CD8-positive, alpha-beta memory T cell (primary cell): ENCODE measurements around the gene LAMB2. TPM values are rescaled to one million over a fixed set of nuclear protein-coding genes. Genes with fewer than 3 reads are reported as not detected.
A peak's percentile ranks its signal among the peaks of the same experiment; 100 is the strongest.

Experiments
- CTCF ChIA-PET: fragments of 350-600 bp; sonication (Branson Sonifier 250); formaldehyde crosslinking; loops from one replicate; lab custom pipeline; 2021; ENCODE audit warnings: antibody characterized with exemption; lab: Charles Lee
- POLR2A ChIA-PET: fragments of 350-600 bp; sonication (Branson Sonifier 250); formaldehyde crosslinking; loops from one replicate; lab custom pipeline; 2021; ENCODE audit warnings: antibody characterized with exemption; lab: Charles Lee
- DNase-seq, 5 donors: peaks; one replicate each; pipeline versions ENCODE4 v3.0.0 to v3.0.0-alpha.2; 2020 to 2022; ENCODE audit warnings: mixed read lengths in 1 of 5
- H3K27ac ChIP-seq: one replicate; pipeline ENCODE4 v1.7.0; 2013; ENCODE audit warnings: low read depth, mild to moderate bottlenecking, low read length, moderate library complexity
- H3K27me3 ChIP-seq: 2 replicates; pipeline ENCODE4 v1.7.0; 2013; ENCODE audit warnings: low read length, mild to moderate bottlenecking; ENCODE audit not compliant: insufficient read depth, poor library complexity, severe bottlenecking
- H3K36me3 ChIP-seq: 2 replicates; pipeline ENCODE4 v1.7.0; 2013; ENCODE audit warnings: mild to moderate bottlenecking, low read length, moderate library complexity; ENCODE audit not compliant: insufficient read depth
- H3K4me1 ChIP-seq: 2 replicates; pipeline ENCODE4 v1.7.0; 2013; ENCODE audit warnings: mild to moderate bottlenecking, low read length, moderate library complexity; ENCODE audit not compliant: insufficient read depth
- H3K4me3 ChIP-seq: 2 replicates; pipeline ENCODE4 v1.7.0; 2013; ENCODE audit warnings: mild to moderate bottlenecking, low read length
- H3K9me3 ChIP-seq: 2 replicates; pipeline ENCODE4 v1.7.0; 2013; ENCODE audit warnings: mild to moderate bottlenecking, low read length
- H3K27ac Mint-ChIP-seq, 8 donors: one replicate each; pipeline ENCODE4 v1.8.0; 2020 to 2021; ENCODE audit warnings: mixed read lengths in 8 of 8, mild to moderate bottlenecking in 6 of 8, inconsistent platforms in 3 of 8, moderate library complexity in 3 of 8
- H3K27me3 Mint-ChIP-seq, 2 donors: one replicate each; pipeline ENCODE4 v1.8.0; 2020 to 2021; ENCODE audit warnings: mixed read lengths in 2 of 2, mild to moderate bottlenecking in 1 of 2, moderate library complexity in 1 of 2
- H3K36me3 Mint-ChIP-seq, 3 donors: one replicate each; pipeline ENCODE4 v1.8.0; 2020 to 2021; ENCODE audit warnings: mixed read lengths in 3 of 3, inconsistent platforms in 1 of 3, mild to moderate bottlenecking in 1 of 3
- H3K4me1 Mint-ChIP-seq, 3 donors: one replicate each; pipeline ENCODE4 v1.8.0; 2020 to 2021; ENCODE audit warnings: mixed read lengths in 3 of 3, inconsistent platforms in 1 of 3, mild to moderate bottlenecking in 1 of 3
- H3K4me3 Mint-ChIP-seq, 7 donors: one replicate each; pipeline ENCODE4 v1.8.0; 2020 to 2021; ENCODE audit warnings: mixed read lengths in 7 of 7, mild to moderate bottlenecking in 6 of 7, moderate library complexity in 4 of 7, inconsistent platforms in 2 of 7
- H3K9me3 Mint-ChIP-seq, 5 donors: one replicate each; pipeline ENCODE4 v1.8.0; 2020 to 2022; ENCODE audit warnings: mixed read lengths in 5 of 5, mild to moderate bottlenecking in 3 of 5, moderate library complexity in 2 of 5, inconsistent platforms in 1 of 5
- polyA plus RNA-seq: library from polyadenylated mRNA; unstranded; fragments of 300-500 nt; fragmentation: Illumina TruSeq; gene quantifications from one replicate; pipeline ENCODE4 v1.2.3, GENCODE V29; 2021
- total RNA-seq, 2 experiments: library from RNA; stranded (reverse); gene quantifications; one replicate each; pipeline ENCODE4 v1.2.3, GENCODE V29; 2021

LAMB2 gene
- total and polyA plus RNA-seq, 3 experiments from 2014 or later = 0.58 to 0.77 TPM; not detected in 1

DNA sequence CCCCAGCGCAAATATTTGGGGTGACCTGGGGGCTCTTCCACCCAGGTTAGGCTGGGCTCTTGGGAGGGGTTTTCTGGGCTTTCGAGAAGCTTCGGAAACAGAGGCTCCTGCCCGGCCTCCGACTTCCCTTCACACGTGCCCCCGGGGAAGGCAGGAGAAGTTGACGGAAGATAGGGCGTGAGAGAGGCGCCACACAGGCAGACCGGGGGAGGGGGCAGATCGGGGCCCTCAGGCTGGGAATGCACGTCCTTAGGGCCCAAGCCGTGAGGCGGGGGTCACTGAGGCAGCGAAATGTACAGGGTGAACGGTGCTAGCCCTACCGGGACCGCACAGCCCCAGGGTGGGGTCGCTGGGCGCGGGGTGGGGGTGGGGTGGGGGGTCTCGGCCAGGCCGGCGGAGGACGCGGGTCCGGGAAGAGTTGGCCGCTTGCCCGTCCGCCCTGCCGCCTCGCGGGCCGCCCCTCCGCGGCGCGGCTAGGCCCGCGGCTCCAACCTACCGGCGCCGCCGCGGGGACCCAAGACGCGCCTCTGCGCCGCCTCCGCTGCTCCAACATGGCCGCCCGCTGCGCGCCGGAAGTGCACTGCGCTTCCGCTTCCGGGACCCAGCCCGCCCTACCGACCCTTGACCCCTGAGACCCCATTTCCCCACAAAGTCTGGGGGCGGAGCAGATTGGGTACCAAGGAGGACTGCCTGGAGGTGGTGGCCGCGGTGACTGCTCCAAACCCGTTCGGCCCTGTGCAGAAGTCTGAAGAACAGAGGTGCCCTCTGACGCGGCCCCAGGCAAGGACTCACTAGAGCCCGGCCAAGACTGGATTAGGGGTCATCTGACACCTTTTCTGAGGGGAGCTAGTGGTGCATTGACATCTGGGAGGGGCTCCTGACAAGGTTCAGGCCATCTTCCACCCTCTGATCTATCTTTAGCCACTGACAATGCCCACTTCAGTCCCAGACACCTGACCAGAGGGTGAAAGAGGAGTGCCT, 33.2 kb upstream of the LAMB2 start, which contains the start of gene CCDC71:
Gene CCDC71 (minus strand): TSS at position 561 of the 981 bp plus-strand sequence. CDS start 2,123 bp downstream, outside the sequence.
- H3K9me3 Mint-ChIP-seq = no peaks in the 10 kb centered on the region
- Histone ChIP-seq H3K27me3 (no peaks in the 10 kb centered on the region), H3K36me3 (no peaks in the 10 kb centered on the region), H3K9me3 (no peaks in the 10 kb centered on the region), H3K4me3 (peak within 1 kb of the TSS; percentile 88), H3K4me1 (peaks cover 27% of the 10 kb centered on the region), H3K27ac (peak within 1 kb of the TSS; percentile 40)
- peaks cover 34 to 54% (median 37%) of the 10 kb centered on the region in 3 donors for H3K4me1 Mint-ChIP-seq
- POLR2A ChIA-PET = interaction anchor here (0.7 to 1.4 kb wide), 2 partner anchors 72 to 159 kb away, joined by 3 to 4 read pairs; partner anchors contain the start of genes QRICH1 and WDR6
- H3K27me3 Mint-ChIP-seq = peaks cover 0 to 6% of the 10 kb centered on the region in 2 donors
- peaks cover 0 to 39% (median 0%) of the 10 kb centered on the region in 3 donors for H3K36me3 Mint-ChIP-seq
- peak within 1 kb of the TSS; percentile 90 to 96 (median 93) for H3K4me3 Mint-ChIP-seq
- H3K27ac Mint-ChIP-seq = peak within 1 kb of the TSS; percentile 89 to 99 (median 94)
- CTCF ChIA-PET = interaction anchor here (1.4 to 1.7 kb wide), 2 partner anchors 45 to 178 kb away, joined by 4 to 5 read pairs; partner anchors contain the start of gene USP19
- peak; percentile 63 to 85 (median 72) for DNase-seq

DNA sequence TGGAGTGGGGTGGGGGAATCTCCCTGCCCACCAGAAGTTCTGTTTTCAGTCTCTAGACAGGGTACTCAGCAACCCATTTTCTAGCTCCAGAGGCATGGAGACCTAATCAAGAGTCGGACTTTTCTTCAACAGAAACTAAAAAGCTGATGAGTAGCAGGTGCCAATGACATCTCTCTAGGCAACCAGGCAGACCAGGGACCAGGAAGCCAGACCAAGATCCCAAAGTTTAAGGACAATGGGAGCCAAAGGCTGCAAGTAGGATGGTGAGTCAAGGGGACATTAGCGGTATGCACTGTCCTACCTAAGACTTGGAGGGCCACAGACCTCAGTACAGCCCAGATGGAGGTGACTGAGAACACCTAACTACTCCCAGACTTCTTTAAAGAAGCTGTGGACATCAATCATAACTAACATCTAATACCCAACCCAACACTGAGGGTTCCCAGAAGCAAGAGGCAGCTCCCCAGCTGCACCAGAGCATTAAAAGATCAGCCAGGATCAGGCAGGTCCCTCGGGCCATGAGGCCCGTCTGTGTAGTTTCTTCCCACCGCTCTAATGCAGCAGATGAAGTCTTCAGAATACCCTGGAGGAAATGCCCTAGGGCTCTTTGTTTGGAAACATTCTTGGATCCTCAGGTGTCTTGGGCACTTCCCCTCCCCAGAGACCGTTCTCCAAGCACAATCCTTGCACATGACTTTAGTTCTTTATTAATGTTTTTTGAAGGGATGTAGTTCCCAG, 32.3 kb upstream of the LAMB2 start:
- H3K36me3 ChIP-seq = no peaks in the 10 kb centered on the region
- H3K4me3 ChIP-seq = peak overlapping the region; percentile 88
- H3K27ac ChIP-seq = peak overlapping the region; percentile 40
- H3K4me1 ChIP-seq = peaks cover 19% of the 10 kb centered on the region
- POLR2A ChIA-PET = interaction anchor here (0.5 to 1.4 kb wide), 3 partner anchors 71 to 158 kb away, joined by 3 to 4 read pairs (median 3); partner anchors contain the start of genes QRICH1 and WDR6
- Mint-ChIP-seq H3K36me3 (peaks cover 0 to 39% (median 0%) of the 10 kb centered on the region in 3 donors), H3K27me3 (peaks cover 0 to 6% of the 10 kb centered on the region in 2 donors), H3K27ac (peak overlapping the region; percentile 78 to 99 (median 94)), H3K9me3 (no peaks in the 10 kb centered on the region), H3K4me1 (peaks cover 30 to 46% (median 30%) of the 10 kb centered on the region in 3 donors), H3K4me3 (peak overlapping the region; percentile 88 to 96 (median 93))
- CTCF ChIA-PET = interaction anchor here (1.1 to 1.7 kb wide), 3 partner anchors 44 to 374 kb away, joined by 3 to 5 read pairs (median 4); partner anchors contain the start of gene USP19
- H3K27me3 ChIP-seq = no peaks in the 10 kb centered on the region
- DNase-seq = no peak
- H3K9me3 ChIP-seq = no peaks in the 10 kb centered on the region

DNA sequence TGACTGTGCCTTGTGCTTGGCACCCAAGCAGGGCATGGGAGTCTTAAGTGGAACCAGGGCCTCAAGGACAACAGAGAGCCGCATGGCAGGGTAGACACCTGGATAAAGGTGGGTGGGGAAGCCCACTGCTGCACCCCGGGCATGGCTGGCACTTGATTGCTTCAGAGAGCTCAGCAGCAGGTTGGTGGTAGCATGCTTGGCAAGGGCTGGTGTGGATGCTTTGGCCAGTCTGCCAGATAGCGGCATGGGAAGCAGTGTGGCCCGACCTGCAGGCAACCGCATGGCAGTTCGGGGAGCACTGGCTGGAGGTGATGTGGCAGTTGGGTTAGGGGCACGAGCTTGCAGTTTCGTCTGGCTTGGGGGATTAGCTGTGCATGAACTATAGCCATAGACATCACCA, 30.8 kb upstream of the LAMB2 start:
- Histone ChIP-seq H3K4me3 (no peak overlapping the region), H3K27me3 (no peaks in the 10 kb centered on the region), H3K4me1 (peaks cover 19% of the 10 kb centered on the region), H3K36me3 (no peaks in the 10 kb centered on the region), H3K9me3 (no peaks in the 10 kb centered on the region), H3K27ac (no peak overlapping the region)
- no peaks in the 10 kb centered on the region for H3K9me3 Mint-ChIP-seq
- peaks cover 0 to 6% of the 10 kb centered on the region in 2 donors for H3K27me3 Mint-ChIP-seq
- peak overlapping the region in 4 of 7 donors; percentile 36 to 96 (median 46) for H3K4me3 Mint-ChIP-seq
- H3K27ac Mint-ChIP-seq = peak overlapping the region in 4 of 8 donors; percentile 7 to 95 (median 44)
- POLR2A ChIA-PET = interaction anchor here (0.6 kb wide), 1 partner anchor 171 kb away, joined by 3 read pairs; no protein-coding TSS in a partner anchor
- peaks cover 0 to 39% (median 0%) of the 10 kb centered on the region in 3 donors for H3K36me3 Mint-ChIP-seq
- H3K4me1 Mint-ChIP-seq = peaks cover 27 to 41% (median 30%) of the 10 kb centered on the region in 3 donors
- CTCF ChIA-PET = interaction anchor here (0.7 to 1.1 kb wide), 2 partner anchors 30 to 376 kb away, joined by 3 to 4 read pairs; no protein-coding TSS in a partner anchor
- DNase-seq = no peak

DNA sequence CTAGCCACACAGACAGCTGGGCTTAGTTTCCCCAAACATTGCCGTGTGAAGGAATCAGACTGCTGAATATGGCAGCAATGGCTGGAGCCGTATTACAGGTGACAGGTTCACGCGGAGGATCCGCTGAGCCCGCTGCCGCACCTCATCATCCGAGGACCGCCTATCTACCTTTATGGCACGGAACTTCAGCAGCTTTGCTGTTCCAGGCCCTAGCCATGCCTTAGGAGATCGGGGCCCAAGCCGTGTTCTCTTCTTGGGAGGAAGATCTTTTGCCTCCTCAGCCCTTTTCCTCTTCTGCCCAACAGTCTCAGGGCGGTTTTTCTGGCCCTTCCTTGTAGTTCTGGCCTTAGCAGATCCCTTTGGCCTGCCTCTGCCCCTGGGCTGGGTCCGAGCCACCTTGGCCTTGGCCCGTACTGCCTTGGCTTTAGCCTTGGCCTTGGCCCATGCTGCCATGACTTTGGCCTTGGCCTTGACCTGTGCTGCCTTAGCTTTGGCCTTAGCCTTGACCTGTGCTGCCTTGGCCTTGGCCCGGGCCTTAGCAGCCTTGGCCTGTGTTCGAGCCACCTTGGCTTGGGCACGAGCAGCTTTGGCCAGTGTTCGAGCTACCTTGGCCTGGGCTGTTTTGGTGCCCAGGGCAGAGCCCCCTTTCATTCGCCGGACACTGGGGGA, 30.0 kb upstream of the LAMB2 start:
- Mint-ChIP-seq H3K9me3 (no peaks in the 10 kb centered on the region), H3K4me1 (peaks cover 27 to 41% (median 34%) of the 10 kb centered on the region in 3 donors), H3K4me3 (no peak overlapping the region), H3K27me3 (peaks cover 0 to 3% of the 10 kb centered on the region in 2 donors), H3K27ac (no peak overlapping the region), H3K36me3 (peaks cover 0 to 39% (median 0%) of the 10 kb centered on the region in 3 donors)
- Histone ChIP-seq H3K36me3 (no peaks in the 10 kb centered on the region), H3K27me3 (no peaks in the 10 kb centered on the region), H3K4me3 (no peak overlapping the region), H3K9me3 (no peaks in the 10 kb centered on the region), H3K4me1 (peaks cover 19% of the 10 kb centered on the region), H3K27ac (no peak overlapping the region)
- ChIA-PET CTCF (interaction anchor here (0.7 kb wide), 1 partner anchor 29 kb away, joined by 4 read pairs; no protein-coding TSS in a partner anchor), POLR2A (no interaction called here)
- DNase-seq = no peak

DNA sequence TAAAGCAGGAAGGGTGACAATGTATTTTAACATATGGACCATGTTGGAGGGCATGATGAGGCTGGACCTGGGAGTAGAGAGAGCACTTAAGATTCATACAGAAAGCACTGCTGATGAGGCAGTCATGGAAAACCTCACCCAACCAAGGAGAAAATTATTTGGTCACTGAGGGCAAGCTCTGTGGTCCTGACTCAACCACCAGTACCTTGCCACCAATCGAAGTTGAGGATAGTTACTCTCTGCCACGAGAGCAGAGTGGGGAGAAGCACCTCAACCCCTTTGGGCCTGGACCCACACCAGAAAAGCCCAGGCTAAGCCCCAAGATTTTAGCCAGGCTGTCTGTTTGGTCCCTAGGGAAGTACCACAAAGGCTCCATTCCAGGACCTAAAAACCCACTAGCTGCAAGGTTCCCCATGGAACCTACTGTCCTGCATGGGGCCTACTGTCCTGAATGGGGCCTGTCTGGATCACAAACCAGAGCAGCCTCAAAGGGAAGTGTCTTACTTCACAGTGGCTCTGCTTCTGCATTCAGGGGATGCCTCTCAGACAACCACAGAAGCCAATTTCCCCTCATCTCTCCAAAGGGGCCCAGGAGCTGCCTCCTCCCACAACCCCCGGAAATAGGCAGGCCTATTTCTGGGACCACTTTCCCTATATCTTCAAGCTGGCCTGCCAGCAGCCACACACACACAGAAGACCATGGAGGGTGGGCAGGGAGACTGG, 29.1 kb upstream of the LAMB2 start:
- no peak for DNase-seq

DNA sequence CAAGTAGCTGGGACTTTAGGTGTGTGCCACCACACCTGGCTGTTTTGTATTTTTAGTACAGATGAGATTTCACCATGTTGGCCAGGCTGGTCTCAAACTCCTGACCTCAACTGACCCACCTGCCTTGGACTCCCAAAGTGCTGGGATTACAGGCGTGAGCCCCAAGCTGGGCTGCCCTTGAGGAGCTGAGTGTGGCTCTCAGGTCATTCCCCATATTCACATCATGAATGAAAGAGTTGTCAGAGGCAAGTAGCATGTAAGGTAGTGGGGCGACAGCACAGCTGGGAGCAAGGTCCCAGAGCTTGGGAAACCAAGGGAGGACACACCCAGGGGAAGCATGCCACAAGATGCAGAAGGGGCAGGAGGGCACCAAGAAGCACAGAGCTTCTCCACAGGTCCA, 28.3 kb upstream of the LAMB2 start:
- H3K9me3 Mint-ChIP-seq = no peaks in the 10 kb centered on the region
- no peaks in the 10 kb centered on the region for H3K36me3 ChIP-seq
- POLR2A ChIA-PET = no interaction called here
- peaks cover 11% of the 10 kb centered on the region for H3K4me1 ChIP-seq
- CTCF ChIA-PET = interaction anchor here (0.5 to 1.0 kb wide), 2 partner anchors 10 to 475 kb away, joined by 3 to 4 read pairs; partner anchors contain the start of gene KLHDC8B
- no peak for DNase-seq
- peaks cover 0 to 1% of the 10 kb centered on the region in 2 donors for H3K27me3 Mint-ChIP-seq
- peak overlapping the region in 1 of 8 donors; percentile 21 for H3K27ac Mint-ChIP-seq
- H3K27me3 ChIP-seq = no peaks in the 10 kb centered on the region
- H3K36me3 Mint-ChIP-seq = peaks cover 0 to 37% (median 0%) of the 10 kb centered on the region in 3 donors
- no peaks in the 10 kb centered on the region for H3K9me3 ChIP-seq
- peak overlapping the region in 1 of 7 donors; percentile 57 for H3K4me3 Mint-ChIP-seq
- H3K4me3 ChIP-seq = no peak overlapping the region
- no peak overlapping the region for H3K27ac ChIP-seq
- H3K4me1 Mint-ChIP-seq = peaks cover 23 to 35% (median 27%) of the 10 kb centered on the region in 3 donors

More for the DNA sequence above, 29.1 kb upstream of the LAMB2 start:
- CTCF ChIA-PET = interaction anchor here (0.6 to 1.0 kb wide), 2 partner anchors 10 to 24 kb away, joined by 3 read pairs; partner anchors contain the start of gene KLHDC8B
- Histone ChIP-seq H3K9me3 (no peaks in the 10 kb centered on the region), H3K4me1 (peaks cover 18% of the 10 kb centered on the region), H3K27ac (no peak overlapping the region), H3K36me3 (no peaks in the 10 kb centered on the region), H3K4me3 (no peak overlapping the region), H3K27me3 (no peaks in the 10 kb centered on the region)
- Mint-ChIP-seq H3K9me3 (no peaks in the 10 kb centered on the region), H3K4me3 (no peak overlapping the region), H3K36me3 (peaks cover 0 to 39% (median 0%) of the 10 kb centered on the region in 3 donors), H3K4me1 (peaks cover 27 to 41% (median 34%) of the 10 kb centered on the region in 3 donors), H3K27ac (peak overlapping the region in 1 of 8 donors; percentile 11), H3K27me3 (peaks cover 0 to 3% of the 10 kb centered on the region in 2 donors)
- POLR2A ChIA-PET = no interaction called here
